GM21526 (cell line): ENCODE results near the gene PDGFRB.

Experiments used
- ATAC-seq: cut with Tn5 transposase; IDR thresholded peaks from one replicate; pipeline ENCODE4 v1.9.1; 2021; ENCODE audit warnings: moderate library complexity; ENCODE audit not compliant: unreplicated experiment, low FRiP score

The PDGFRB gene

DNA sequence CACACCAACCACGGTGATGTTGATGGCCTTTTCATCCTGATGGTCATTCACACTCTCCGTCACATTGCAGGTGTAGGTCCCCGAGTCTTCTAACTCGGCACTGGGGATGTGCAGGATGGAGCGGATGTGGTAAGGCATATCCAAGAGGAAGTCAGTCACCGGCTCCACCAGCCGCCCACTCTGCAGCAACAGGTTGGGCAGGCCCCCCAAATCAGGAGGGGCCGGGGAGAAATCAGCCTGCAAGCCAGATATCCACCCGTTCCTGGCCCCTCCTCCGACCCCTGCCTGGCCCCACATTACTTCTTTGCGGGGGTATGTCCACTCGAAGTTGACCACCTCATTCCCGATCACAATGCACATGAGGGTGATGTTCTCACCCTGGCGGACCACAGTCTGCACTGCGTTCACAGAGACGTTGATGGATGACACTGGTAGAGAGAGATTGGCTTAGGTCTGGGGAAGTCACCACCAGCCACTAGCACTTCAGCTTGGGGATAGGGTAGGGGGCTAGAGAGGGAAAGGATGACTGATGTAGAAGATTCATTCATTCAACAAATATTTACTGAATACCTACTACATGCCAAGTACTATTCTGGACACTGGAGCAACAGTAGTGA, 22.0 kb downstream of the PDGFRB start:
- ATAC-seq, result no peak

- ATAC-seq, result no peak
Observed at GRCh38 chr5:150132740-150133139, 22.9 kb downstream of the PDGFRB start.

DNA sequence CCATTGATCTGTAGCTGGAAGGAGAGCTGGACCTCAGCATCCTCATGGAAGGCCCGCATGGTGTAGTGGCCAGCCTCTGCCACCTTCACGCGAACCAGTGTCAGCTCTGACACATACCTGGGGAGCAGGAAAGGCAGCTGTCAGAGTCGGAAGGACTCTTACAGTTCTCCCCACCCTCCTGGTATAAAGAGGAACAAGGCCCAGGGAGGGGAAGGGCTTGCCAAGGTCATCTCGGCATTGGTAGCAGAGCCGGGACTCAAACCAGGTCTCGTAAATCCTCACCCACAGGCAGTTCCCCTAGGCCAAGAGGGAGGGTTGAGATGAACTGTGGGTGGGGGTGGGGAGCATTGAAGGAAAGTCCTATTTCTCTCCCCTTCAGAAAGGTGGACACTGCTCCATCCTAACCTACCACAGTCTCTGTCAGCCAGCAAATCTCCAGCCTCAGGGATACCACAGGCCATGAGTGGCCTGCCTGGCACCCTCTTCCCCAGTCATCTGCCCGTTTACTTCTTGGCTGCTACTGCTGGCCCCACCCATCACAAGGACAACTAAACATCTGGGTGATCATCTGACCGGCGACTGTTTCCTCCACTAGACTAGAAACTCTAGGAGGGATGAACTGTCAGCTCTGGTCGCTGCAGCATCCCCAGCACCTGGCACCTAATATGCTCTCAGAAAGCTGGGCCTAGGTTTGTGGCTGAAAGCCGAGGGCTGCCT, 23.5 kb downstream of the PDGFRB start:
- ATAC-seq, result no peak

- no peak for ATAC-seq
Observed at GRCh38 chr5:150131461-150131860, 24.2 kb downstream of the PDGFRB start.

GRCh38 chr5:150130493-150130922, 25.1 kb downstream of the PDGFRB start:
- no peak for ATAC-seq

- no peak for ATAC-seq
Observed at GRCh38 chr5:150129813-150130492, 25.7 kb downstream of the PDGFRB start.

GRCh38 chr5:150129454-150129812, 26.2 kb downstream of the PDGFRB start:
- no peak for ATAC-seq

GRCh38 chr5:150126921-150127265, 28.8 kb downstream of the PDGFRB start:
- no peak for ATAC-seq

GRCh38 chr5:150126199-150126920, 29.3 kb downstream of the PDGFRB start:
- ATAC-seq, result no peak

DNA sequence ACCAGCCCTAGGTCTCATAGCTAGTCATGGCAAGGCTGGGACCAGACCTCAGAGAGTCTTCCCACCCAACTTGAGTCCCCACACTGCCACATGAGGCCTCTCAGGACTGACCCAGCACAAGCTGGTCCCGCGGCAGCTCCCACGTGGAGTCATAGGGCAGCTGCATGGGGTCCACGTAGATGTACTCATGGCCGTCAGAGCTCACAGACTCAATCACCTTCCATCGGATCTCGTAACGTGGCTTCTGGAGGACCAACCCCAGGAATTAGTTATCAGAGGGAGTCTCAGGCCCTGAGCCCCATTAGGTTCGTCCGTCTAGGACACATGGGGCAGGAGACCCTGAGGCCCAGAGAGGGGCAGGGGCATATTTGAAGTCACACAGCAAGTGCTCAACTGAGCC, 30.3 kb downstream of the PDGFRB start:
- no peak for ATAC-seq

DNA sequence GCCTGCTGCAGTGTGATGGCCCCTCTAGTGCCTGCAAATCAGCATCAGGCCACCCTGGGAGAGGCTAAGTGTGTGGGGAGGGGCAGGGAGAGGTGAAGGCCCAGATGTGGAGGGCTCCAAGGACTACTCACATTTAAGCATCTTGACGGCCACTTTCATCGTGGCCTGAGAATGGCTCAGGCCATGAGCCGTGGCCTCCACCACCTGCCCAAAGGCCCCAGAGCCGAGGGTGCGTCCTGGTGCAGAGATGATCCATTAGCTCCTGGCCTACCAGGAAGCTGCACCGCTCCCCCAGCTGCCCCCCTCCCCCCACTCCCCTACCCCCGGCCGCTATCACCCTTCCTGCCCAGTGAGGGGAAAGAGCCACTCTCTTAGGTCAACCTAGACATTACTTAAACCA, 31.0 kb downstream of the PDGFRB start:
- no peak for ATAC-seq

GRCh38 chr5:150124111-150124557, 31.5 kb downstream of the PDGFRB start:
- ATAC-seq, result no peak

GRCh38 chr5:150123542-150123941, 32.1 kb downstream of the PDGFRB start:
- ATAC-seq, result no peak

GRCh38 chr5:150122536-150123481, 32.8 kb downstream of the PDGFRB start:
- no peak for ATAC-seq

DNA sequence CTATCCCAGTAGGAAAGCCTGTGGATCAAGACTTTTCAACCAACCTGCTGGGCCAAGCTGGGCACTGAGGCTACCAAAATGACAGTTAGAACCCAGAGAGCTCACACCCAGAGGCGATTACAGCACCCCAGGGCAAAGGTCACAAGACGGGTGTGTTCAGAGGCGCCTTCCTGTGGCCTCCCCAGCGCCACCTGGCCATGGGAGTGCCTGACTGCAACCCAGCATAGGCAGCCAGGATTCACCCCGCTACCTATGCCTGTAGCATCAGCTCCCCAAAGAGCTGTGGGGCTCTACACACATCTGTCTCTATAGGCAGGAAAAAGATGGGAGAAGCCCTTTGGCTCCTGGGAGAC, 33.5 kb downstream of the PDGFRB start:
- peak; percentile 75 for ATAC-seq

GRCh38 chr5:150121448-150122157, 34.0 kb downstream of the PDGFRB start:
- no peak for ATAC-seq

DNA sequence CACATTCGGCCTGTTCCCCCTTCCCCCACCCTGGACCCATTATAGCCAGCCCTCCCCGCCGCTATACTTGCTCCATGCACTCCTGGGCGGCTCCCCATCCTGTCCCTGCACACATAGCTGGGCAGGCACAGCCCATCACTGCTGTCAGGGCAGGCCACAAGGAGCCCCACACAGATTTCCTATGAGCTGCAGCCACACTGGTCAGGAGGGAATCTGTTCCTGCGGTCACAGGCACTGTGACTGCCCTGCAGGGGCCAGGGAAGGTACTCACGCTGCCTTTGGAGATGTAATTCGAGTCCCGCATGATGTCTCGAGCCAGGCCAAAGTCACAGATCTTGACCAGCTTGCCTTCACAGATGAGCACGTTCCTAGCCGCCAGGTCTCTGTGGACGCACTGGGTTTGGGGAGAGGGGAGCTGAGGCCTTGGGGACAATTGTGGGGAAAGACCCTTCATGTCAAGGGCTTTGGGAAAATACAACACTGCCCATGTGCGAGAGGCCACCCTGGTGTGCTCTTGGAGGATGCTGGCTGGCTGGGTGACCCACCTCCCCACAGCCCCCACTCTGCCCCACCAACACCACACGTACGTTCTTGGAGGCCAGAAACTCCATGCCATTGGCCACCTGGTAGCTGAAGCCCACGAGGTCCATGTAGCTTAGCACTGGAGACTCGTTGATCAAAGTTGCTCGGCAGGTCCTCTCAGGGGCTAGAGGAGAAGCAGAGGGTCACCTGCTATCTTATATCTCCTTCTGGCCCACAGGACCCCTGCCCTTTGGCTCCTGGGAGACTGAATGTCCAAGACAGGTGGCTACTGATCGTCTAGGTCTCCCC, 34.8 kb downstream of the PDGFRB start:
- no peak for ATAC-seq

DNA sequence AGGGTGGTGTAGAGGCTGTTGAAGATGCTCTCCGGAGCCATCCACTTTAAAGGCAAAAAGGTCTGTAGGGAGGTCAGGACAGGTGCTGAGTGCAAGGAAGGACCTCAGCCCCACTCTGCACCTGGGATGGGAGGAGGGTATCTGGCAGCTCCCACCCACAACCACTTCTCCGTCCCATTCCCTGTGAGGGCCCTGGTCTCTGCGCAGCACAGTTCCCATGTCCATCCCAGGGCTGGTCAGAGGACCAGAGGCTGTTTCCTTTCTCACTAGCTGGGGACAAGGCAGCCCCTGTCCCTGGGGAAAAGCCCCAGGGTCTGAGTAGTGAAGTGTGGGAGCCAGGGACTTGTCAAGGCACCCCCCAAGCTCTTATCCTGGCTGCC, 35.6 kb downstream of the PDGFRB start:
- ATAC-seq, result no peak
